H1 (cell line): Measurements from ENCODE around the gene ANXA4. TPM values are rescaled to one million over a fixed set of nuclear protein-coding genes. Genes with fewer than 3 reads are reported as not detected.

Experiments
- CTCF ChIA-PET: fragments of 300-600 bp; sonication (Branson Sonifier 250); formaldehyde crosslinking; loops from one replicate; lab custom pipeline; 2021; ENCODE audit not compliant: partially characterized antibody; lab: Charles Lee
- POLR2A ChIA-PET: fragments of 300-600 bp; sonication (Branson Sonifier 250); formaldehyde crosslinking; loops from one replicate; lab custom pipeline; 2021; ENCODE audit warnings: inconsistent platforms; ENCODE audit not compliant: partially characterized antibody; lab: Charles Lee
- DNase-seq, 2 experiments: peaks; one replicate each; pipeline versions ENCODE4 v3.0.0 to v3.0.0-alpha.2; 2010 to 2022; ENCODE audit warnings: low spot score in 2 of 2, low read depth in 1 of 2, mixed read lengths in 1 of 2
- FAIRE-seq: peaks from 2 replicates; lab custom pipeline; 2011; peaks lifted over from hg19 to GRCh38; lab: Jason Lieb, UNC
- H2AFZ ChIP-seq: 2 replicates; pipeline ENCODE4 v1.8.1; 2012; ENCODE audit warnings: low read length, inconsistent platforms
- H2AK5ac ChIP-seq: 2 replicates; pipeline ENCODE4 v1.6.1; 2013; ENCODE audit warnings: low read depth, low read length
- H2BK120ac ChIP-seq: replicated peaks from 2 replicates; pipeline ENCODE3; 2013; ENCODE audit warnings: low read depth, low read length, inconsistent platforms
- H2BK12ac ChIP-seq: 2 replicates; pipeline ENCODE4 v1.6.1; 2013; ENCODE audit warnings: low read depth, low read length
- H2BK15ac ChIP-seq: 2 replicates; pipeline ENCODE4 v1.6.1; 2013; ENCODE audit warnings: low read length
- H2BK20ac ChIP-seq: 2 replicates; pipeline ENCODE4 v1.6.1; 2013; ENCODE audit warnings: low read length
- H2BK5ac ChIP-seq: 2 replicates; pipeline ENCODE4 v1.6.1; 2013; ENCODE audit warnings: low read depth, low read length
- H3K14ac ChIP-seq: 2 replicates; pipeline ENCODE4 v1.6.1; 2013; ENCODE audit warnings: inconsistent platforms; ENCODE audit not compliant: insufficient read length
- H3K18ac ChIP-seq: 2 replicates; pipeline ENCODE4 v1.6.1; 2013; ENCODE audit warnings: low read length; ENCODE audit errors: extremely low read depth
- H3K23ac ChIP-seq: 2 replicates; pipeline ENCODE4 v1.6.1; 2013; ENCODE audit warnings: inconsistent platforms; ENCODE audit not compliant: insufficient read length
- H3K23me2 ChIP-seq: 2 replicates; pipeline ENCODE4 v1.6.1; 2013; ENCODE audit warnings: low read depth, low read length
- H3K27ac ChIP-seq: 2 replicates; pipeline ENCODE4 v1.6.1; 2011; ENCODE audit warnings: low read depth, low read length, inconsistent platforms
- H3K27me3 ChIP-seq, 4 experiments: replicated peaks in 1 of 4; 1 replicate in 1 of 4; 2 replicates in 3 of 4; pipeline versions ENCODE4 v1.6.1 to v1.8.1; 2011 to 2013; ENCODE audit warnings: low read length in 3 of 4, mild to moderate bottlenecking in 3 of 4, inconsistent platforms in 2 of 4, mixed read lengths in 2 of 4, moderate library complexity in 1 of 4; ENCODE audit not compliant: control insufficient read depth in 3 of 4, insufficient read depth in 3 of 4; ENCODE audit errors: extremely low read depth in 1 of 4
- H3K36me3 ChIP-seq, 4 experiments: 2 replicates each; pipeline versions ENCODE4 v1.6.1 to v1.8.1; 2011 to 2013; ENCODE audit warnings: mild to moderate bottlenecking in 4 of 4, low read length in 3 of 4, moderate library complexity in 2 of 4, control low read depth in 1 of 4, inconsistent platforms in 1 of 4; ENCODE audit not compliant: insufficient read depth in 4 of 4, control insufficient read depth in 2 of 4
- H3K4ac ChIP-seq: replicated peaks from 2 replicates; pipeline ENCODE3; 2013; ENCODE audit warnings: low read length, low read depth, mixed read lengths, inconsistent platforms; ENCODE audit not compliant: insufficient read length
- H3K4me1 ChIP-seq, 4 experiments: replicated peaks in 1 of 4; 1 replicate in 1 of 4; 2 replicates in 3 of 4; pipeline versions ENCODE4 v1.6.1 to v1.8.1; 2011 to 2013; ENCODE audit warnings: low read length in 3 of 4, inconsistent platforms in 2 of 4, mixed read lengths in 1 of 4; ENCODE audit not compliant: insufficient read depth in 4 of 4, control insufficient read depth in 3 of 4
- H3K4me2 ChIP-seq, 2 experiments: 2 replicates each; pipeline versions ENCODE4 v1.6.1 to v1.8.1; 2011 to 2013; ENCODE audit warnings: low read depth in 2 of 2, low read length in 2 of 2, control low read depth in 1 of 2, inconsistent platforms in 1 of 2, mild to moderate bottlenecking in 1 of 2; ENCODE audit not compliant: insufficient read depth in 1 of 2
- H3K4me3 ChIP-seq, 4 experiments: fragments of 200-600, 300-600 bp in 1 of 4; sonication (generic), shearing (Covaris generic), sonication (Bioruptor Twin) in 1 of 4; 2 replicates each; pipeline versions ENCODE4 v1.5.1 to v1.8.1; 2011 to 2016; ENCODE audit warnings: low read length in 4 of 4, low read depth in 3 of 4, control low read depth in 2 of 4, inconsistent platforms in 2 of 4, mild to moderate bottlenecking in 2 of 4, mixed read lengths in 1 of 4, moderate library complexity in 1 of 4; ENCODE audit not compliant: insufficient read depth in 2 of 4; ENCODE audit errors: extremely low read depth in 1 of 4
- H3K56ac ChIP-seq: replicated peaks from 2 replicates; pipeline ENCODE3; 2013; ENCODE audit warnings: low read depth, mild to moderate bottlenecking, mixed read lengths, low read length, inconsistent platforms; ENCODE audit not compliant: insufficient read length
- H3K79me1 ChIP-seq: 2 replicates; pipeline ENCODE4 v1.6.1; 2013; ENCODE audit warnings: low read depth, low read length, control low read depth
- H3K79me2 ChIP-seq, 2 experiments: 2 replicates each; pipeline versions ENCODE4 v1.6.1 to v1.8.1; 2012 to 2013; ENCODE audit warnings: low read length in 2 of 2, mild to moderate bottlenecking in 2 of 2, inconsistent platforms in 1 of 2; ENCODE audit not compliant: insufficient read depth in 2 of 2, control insufficient read depth in 1 of 2
- H3K9ac ChIP-seq, 4 experiments: replicated peaks in 1 of 4; 1 replicate in 1 of 4; 2 replicates in 3 of 4; pipeline versions ENCODE4 v1.6.1 to v1.8.1; 2011 to 2013; ENCODE audit warnings: low read depth in 3 of 4, low read length in 3 of 4, control low read depth in 2 of 4, mild to moderate bottlenecking in 2 of 4, moderate library complexity in 2 of 4, inconsistent platforms in 1 of 4; ENCODE audit errors: extremely low read depth in 1 of 4
- H3K9me3 ChIP-seq, 2 experiments: 2 replicates each; pipeline versions ENCODE4 v1.6.1 to v1.8.1; 2012 to 2013; ENCODE audit warnings: mild to moderate bottlenecking in 2 of 2, moderate library complexity in 2 of 2, control low read depth in 1 of 2, inconsistent platforms in 1 of 2, low read depth in 1 of 2, low read length in 1 of 2, mixed read lengths in 1 of 2; ENCODE audit not compliant: insufficient read depth in 2 of 2
- H4K20me1 ChIP-seq, 2 experiments: replicated peaks in 1 of 2; 2 replicates each; pipeline versions ENCODE3 to v1.8.1; 2011 to 2013; ENCODE audit warnings: inconsistent platforms in 2 of 2, low read length in 2 of 2, mild to moderate bottlenecking in 1 of 2; ENCODE audit not compliant: insufficient read depth in 2 of 2, control insufficient read depth in 1 of 2
- H4K5ac ChIP-seq: 2 replicates; pipeline ENCODE4 v1.6.1; 2013; ENCODE audit warnings: low read length, low read depth, mixed read lengths, inconsistent platforms; ENCODE audit not compliant: insufficient read length
- H4K8ac ChIP-seq: 2 replicates; pipeline ENCODE4 v1.8.0; 2013; ENCODE audit warnings: mild to moderate bottlenecking, moderate library complexity, low read length, inconsistent platforms; ENCODE audit not compliant: insufficient read depth; ENCODE audit errors: extremely low read depth
- H4K91ac ChIP-seq: replicated peaks from 2 replicates; pipeline ENCODE3; 2013; ENCODE audit warnings: low read length, mixed read lengths, inconsistent platforms; ENCODE audit not compliant: insufficient read length
- TBP ChIP-seq: IDR thresholded peaks from 2 replicates; pipeline ENCODE4 v1.6.1; 2011; ENCODE audit warnings: low read depth, low read length, improper control_type of control experiment
- WGBS, 2 experiments: shearing (Covaris generic) in 1 of 2; methylation state at CpG; one replicate each; pipeline versions ENCODE4 v1.1.6 to v1.1.7; 2013 to 2015; ENCODE audit warnings: low lambda C conversion rate in 2 of 2, mixed read lengths in 2 of 2, inconsistent platforms in 1 of 2, low coverage in 1 of 2, missing lambda C conversion rate in 1 of 2; ENCODE audit not compliant: insufficient replicate concordance in 2 of 2, insufficient coverage in 1 of 2, insufficient read length in 1 of 2; ENCODE audit errors: extremely low coverage in 1 of 2, missing lambda C conversion rate in 1 of 2; 5-methylcytosine and 5-hydroxymethylcytosine counted together
- polyA plus RNA-seq, 7 experiments: library from polyadenylated mRNA; depleted of rRNA in 3 of 7; stranded (reverse) in 5 of 7; unstranded in 2 of 7; fragments of >200 nt in 5 of 7; fragments of 200-250 nt in 2 of 7; gene quantifications; 1 replicate in 5 of 7; 2 replicates in 1 of 7; 4 replicates in 1 of 7; pipeline versions ENCODE4 v1.2.1 to v1.2.3, GENCODE V29; 2011 to 2013; ENCODE audit warnings: missing spikeins in 2 of 7, mixed read lengths in 2 of 7
- total RNA-seq: library from RNA; stranded (reverse); fragmentation: NEBNext Ultra II Directional; extraction: Animal tissue kit (Norgen Biotek cat#: 25700); gene quantifications from 2 replicates; pipeline ENCODE4 v1.2.1, GENCODE V29; 2021

The ANXA4 gene
- total and polyA plus RNA-seq, 2 of the 8 experiments (the other 6 are each of a cell fraction or from before 2014, with no cell fraction given), result 9.4 to 17.6 TPM

- Histone ChIP-seq H3K4me2 (no peak overlapping the region), H3K36me3 (no peaks in the 10 kb centered on the region), H3K27ac (no peak overlapping the region), H2BK12ac (no peak overlapping the region), H3K27me3 (no peaks in the 10 kb centered on the region), H3K23ac (no peak overlapping the region), H3K56ac (no peak overlapping the region), H2AFZ (no peak overlapping the region), H3K79me2 (0 out of 4 replicates have a peak, but pooled peaks cover 0 to 2% of the 10 kb centered on the region in 2 experiments), H4K91ac (no peak overlapping the region), H4K20me1 (peaks cover 0 to 2% of the 10 kb centered on the region in 2 experiments), H4K8ac (no peak overlapping the region), H3K14ac (no peak overlapping the region), H2BK120ac (no peak overlapping the region), H3K4me3 (no peak overlapping the region), H3K23me2 (peaks cover 3% of the 10 kb centered on the region; the same call in 1 of the 2 replicates), H2AK5ac (no peak overlapping the region), H4K5ac (no peak overlapping the region), H2BK15ac (no peak overlapping the region), H3K18ac (no peak overlapping the region; the same call in 1 of the 2 replicates), H3K9me3 (no peaks in the 10 kb centered on the region), H3K9ac (no peak overlapping the region), H2BK5ac (no peak overlapping the region), H3K4ac (no peak overlapping the region), H3K79me1 (no peaks in the 10 kb centered on the region), H2BK20ac (no peak overlapping the region), H3K4me1 (peaks cover 13 to 27% (median 19%) of the 10 kb centered on the region in 4 experiments; a peak in 6 of 7 replicates)
- ChIA-PET CTCF (interaction anchor here (0.6 to 10.2 kb wide), 7 partner anchors 12 to 180 kb away, joined by 3 to 128 read pairs (median 3); no protein-coding TSS in a partner anchor), POLR2A (no interaction called here)
- no peak for DNase-seq
- no peak for FAIRE-seq
- 92% methylated on average over 4 of the region's 4 CpGs; no CpG with 5 or more reads in 1 of the 2 experiments for WGBS, 2 experiments
- no peak for TF ChIP-seq TBP
These were observed 20.9 kb upstream of the ANXA4 start for GRCh38 chr2:69721022-69721421.
